ENCODE data around the gene S100A11.

The S100A11 gene

DNA sequence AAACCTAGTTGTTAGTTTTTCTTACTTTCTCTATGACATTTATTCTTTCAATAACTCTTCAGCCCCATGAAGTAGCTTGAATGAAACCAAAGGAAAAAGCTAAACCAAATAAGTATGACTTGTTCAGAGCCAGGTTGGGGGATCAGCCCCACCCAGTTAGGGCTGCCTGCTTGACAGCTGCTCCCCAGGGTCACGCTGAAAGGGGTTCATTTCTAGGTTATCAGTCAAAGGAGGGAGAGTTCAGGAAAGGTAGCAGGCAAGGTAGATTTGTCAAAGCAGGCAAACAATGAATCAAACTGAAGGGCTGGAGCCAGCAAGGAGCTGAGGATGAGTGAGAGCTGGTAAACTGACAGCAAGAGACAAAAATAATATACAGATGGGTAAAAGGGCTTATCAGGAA is 3.1 kb upstream of the S100A11 start:
- no peak for DNase-seq (ENCODE audit: low read depth in 4 of 4, low spot score in 1 of 4)

DNA sequence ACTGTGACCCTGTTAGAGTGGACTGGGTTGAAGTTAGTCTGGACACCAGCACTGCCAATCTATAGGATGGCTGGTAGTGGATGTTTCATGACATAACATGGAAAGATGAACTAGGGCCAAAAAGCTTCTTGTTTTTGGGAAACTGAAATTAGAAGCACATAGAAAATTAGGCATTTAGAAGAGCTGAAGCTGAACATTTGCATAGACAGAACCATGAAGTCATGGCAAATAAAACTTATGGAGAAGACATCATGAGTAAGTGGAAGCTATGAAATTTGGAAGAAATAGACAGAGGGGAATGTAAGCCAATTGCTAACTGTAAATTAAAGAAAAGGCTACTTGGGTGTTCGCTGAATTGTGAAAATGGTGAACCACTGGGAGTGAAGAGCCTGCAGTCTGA is 2.7 kb upstream of the S100A11 start:
- no peak for DNase-seq (ENCODE audit: low read depth in 4 of 4, low spot score in 1 of 4)

DNA sequence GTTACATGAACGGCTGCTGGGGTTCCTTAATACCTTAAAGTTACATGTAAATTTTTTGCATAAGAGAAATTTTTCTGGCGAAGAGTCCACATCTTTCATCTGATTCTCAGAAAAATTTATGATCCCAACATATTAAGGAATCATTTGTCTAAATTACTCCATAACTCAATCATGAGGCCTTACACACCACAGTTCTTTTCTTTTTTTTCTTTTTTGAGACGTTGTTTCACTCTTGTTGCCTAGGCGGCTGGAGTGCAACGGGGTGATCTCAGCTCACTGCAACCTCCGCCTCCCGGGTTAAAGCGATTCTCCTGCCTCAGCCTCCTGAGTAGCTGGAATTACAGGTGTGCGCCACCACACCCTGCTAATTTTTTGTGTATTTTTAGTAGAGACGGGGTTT is 2.1 kb upstream of the S100A11 start:
- no peak for DNase-seq (ENCODE audit: low read depth in 4 of 4, low spot score in 1 of 4)

DNA sequence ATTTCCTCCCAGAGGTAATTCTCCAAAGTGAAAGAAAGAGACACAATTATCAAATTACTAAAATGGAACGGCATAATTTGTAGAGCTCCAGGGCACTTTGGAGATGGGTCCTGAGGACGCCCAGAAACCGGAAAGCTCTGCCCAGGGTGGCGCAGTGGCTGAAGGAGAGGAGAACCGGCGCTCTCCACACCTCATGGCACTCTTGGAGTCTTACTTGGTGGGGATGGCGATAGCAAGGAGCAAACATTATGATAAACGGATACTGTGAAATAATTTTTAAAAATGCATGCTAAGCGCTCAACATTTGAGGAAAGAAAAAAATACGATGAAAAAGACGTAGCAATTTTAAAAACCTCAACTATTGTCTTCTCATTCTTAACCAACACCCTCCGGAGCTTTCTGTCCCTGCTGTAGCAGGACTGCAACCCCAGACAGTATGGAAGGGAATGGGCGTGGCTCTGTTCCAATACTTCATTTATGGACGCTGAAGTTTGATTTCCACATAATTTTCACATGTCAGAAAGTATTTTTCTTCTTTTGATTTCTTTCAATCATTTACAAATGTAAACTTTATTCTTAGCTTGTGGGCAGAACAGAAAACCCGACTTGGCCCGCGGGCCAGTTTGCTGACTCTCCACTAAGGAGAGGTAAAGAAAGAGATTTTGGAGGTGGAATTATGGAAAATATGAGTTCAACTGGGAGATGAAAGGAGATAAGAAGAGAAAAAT is 1.1 kb downstream of the S100A11 start:
- no peak for DNase-seq (ENCODE audit: low read depth in 4 of 4, low spot score in 1 of 4)

DNA sequence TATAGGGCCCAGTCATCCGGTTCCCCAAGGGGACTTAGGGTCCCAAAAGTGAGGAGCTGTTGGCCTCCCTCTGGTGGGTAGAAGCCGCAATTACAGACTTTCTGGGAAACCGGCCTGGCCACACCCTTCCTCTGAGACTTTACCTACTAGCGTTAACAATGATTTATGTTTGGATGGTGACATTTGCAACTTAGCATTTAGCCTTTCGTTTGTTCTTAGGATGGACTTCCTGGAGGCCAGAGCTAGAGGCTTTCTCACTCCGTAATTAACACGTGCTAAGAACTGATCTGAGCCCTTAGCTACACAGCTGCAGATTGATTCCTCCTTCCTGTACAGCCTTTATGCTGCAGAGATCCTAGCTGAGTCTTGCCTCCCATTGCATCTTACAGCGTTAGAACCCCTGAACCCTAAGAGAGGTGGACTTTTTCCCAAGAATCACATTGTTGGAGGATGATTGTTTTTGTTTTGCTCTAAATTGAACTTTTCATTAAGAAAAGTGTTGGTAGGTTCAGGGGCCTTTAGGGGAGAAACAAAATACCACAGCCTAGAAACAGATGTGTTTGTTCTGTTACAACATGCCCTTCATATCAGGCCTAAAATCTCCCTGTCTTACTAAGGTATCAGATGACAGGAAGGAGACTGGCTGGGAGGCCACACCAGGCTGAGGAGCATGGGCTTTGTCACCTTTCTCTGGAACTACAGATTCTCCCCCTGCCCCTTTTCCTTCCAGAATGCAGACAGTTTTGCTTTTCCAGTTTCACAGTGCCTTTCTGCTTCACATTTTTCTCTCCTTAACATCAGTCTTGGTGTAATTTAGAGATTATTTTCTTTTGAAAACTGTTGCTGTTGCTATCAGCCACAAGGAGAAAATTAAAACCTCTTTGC is 1.9 kb downstream of the S100A11 start:
- peak in 3 of 4 experiments; percentile 40 to 61 (median 43) for DNase-seq (ENCODE audit: low read depth in 4 of 4, low spot score in 1 of 4)

DNA sequence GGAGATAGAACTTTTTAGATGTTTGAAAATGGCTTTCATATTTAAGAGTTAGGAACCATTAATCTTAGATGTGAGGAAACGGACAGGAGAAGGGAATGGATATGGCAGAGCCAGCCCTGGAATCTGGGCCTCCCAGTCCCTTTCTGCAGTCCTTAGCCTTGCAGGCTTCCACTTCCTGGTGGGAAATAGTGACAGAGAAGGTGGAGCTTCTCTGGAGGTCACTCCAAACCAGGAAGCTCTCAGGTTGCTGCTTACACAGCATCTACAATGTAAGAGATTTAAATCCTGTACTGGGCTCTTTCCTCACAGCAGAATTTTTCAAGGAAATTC is 2.5 kb downstream of the S100A11 start:
- no peak for DNase-seq (ENCODE audit: low read depth in 4 of 4, low spot score in 1 of 4)

DNA sequence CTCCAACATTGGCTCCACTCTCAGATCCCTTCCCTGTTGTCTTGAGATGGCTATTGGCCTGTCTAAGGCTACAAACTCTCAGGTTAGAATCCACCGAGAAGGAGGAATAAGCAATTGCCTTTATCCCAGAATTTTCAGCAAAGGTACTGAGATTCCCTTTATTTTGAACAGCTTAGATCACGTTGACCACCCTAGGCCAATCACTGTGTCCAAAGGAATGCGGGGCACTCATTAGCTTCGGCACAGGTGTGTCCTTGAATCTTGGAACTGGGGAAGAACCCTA is 6.9 kb downstream of the S100A11 start:
- DNase-seq (ENCODE audit: low read depth in 4 of 4, low spot score in 1 of 4), result no peak

DNA sequence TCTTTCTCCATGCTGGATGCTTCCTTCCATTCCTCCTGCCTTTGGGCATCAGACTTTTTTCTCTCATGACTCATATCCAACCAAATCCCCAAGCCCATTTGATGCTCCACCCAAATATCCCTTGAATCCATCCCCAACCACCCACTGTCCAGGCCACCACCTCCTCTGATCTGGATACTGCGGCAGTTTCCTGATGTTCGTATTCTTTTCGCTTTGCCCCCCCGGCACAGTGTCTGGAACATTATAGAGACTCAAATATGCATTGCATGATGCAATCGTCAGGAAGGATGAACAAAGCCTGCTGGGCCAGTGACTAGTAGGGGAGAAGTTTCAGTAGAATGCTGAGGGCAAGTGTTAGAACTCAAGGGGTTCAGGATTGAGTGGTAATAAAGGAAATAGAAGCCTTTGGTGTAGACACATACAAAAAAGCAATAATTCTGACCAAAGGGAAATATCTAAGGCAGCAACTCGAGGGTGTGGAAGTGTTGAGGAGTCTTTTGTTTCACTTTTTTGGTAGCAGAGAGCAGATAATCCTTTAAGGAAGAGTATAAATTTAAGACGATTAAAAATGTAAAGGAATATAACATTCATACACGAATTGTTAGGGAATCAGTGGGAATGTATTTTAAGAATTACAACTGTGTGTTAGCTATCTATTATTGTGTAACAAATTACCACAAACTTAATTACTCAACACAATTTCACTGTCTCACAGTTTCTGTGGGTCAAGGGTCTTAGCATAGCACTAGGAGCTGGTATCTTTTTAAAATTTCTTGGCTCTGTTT is 7.5 kb downstream of the S100A11 start:
- no peak for DNase-seq (ENCODE audit: low read depth in 4 of 4, low spot score in 1 of 4)

DNA sequence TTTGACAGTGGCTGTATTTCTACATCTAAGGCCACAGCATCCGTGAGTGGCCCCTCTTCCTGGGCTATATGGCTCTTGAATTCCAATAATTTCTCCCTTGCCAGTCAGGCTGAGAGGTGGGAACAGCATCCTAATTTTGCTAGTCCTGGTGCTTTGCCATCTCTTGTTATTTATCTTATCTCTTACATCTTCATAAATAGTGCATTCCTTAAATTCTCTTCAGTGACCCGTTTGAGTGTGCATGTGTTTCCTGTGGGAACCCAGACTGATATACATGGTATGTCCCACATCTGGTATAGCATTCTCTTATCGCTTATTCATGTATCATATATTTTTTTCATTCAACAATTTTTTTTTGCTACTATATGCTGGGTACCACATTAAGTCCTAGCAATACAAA is 9.9 kb downstream of the S100A11 start:
- DNase-seq (ENCODE audit: low read depth in 4 of 4, low spot score in 1 of 4), result no peak

DNA sequence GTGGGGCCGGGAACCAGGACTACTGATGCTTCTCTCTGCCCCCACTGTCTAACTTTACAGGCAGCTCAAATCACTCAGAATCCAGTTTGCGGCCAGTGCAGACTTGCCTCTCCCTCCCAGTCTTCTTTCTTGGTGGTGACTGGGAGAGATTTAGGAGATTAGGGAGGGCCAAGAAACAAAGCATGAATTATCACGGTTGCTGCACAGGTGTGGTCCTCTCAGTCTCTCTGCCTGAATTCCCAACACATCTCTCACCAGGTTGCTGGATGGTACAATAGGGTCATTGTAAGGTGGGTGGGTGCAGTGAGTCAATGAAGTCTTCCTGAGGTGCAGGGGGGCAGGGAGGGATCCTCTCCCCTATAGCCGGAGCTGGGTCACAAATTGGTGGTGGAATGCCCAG is 12.6 kb downstream of the S100A11 start:
- no peak for DNase-seq (ENCODE audit: low read depth in 4 of 4, low spot score in 1 of 4)

DNA sequence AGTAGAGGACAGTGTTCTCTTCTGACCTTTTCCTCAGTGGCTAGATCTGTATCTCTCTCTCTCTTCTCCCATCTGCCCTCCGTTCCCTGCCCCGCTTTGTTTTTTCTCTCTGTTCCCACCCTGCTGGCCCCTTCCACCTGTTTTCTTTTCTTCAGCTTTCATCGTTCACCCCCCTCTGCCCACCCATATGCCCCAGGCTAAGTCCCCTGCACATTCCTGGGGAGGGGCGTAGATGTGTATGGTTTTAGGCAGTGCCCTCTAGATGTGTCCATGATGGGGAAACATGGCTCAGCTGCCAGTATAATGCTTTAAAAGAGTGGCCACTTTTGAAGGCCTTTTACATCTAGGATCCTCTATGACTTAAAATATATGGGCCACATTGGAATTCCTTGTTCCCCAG is 13.6 kb downstream of the S100A11 start:
- no peak for DNase-seq (ENCODE audit: low read depth in 4 of 4, low spot score in 1 of 4)

DNA sequence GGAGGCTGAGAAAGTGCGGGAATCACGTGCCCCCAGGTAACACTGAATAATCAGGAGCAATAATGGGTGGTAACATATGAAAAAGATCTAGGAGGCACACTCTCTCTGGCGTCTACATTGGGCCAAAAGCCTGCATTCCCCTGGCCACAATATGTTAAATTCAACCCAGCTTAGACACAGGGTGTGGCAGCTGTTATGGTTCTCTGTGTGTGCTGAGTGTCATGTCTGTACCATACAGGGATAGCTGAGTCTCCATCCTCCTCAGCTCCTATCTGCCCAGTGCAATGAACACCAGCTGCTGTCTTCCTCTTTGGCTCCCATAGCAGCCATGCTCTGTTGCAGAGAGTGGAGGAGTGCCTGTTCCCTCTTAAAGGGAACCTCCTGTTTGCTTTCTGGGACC is 14.3 kb downstream of the S100A11 start:
- no peak for DNase-seq (ENCODE audit: low read depth in 4 of 4, low spot score in 1 of 4)

DNA sequence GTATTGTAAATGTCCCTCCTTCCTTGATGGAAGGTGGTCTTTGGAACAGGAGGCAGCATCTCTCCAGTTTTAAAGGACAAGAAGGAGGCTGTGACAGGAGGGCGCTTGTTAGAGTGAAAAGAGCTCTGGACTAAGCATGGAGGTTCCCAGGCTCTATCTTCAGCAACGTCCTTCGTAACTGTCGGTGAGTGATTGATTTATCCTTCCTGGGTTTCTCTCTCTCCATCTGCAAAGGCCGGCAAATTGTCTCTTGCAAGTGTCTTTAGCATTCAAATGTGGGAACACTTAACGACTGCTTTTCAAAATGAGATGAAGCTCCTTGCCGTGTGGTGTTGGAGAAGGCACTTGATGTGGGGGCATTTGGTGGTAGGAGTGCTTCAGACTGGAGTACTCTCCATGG is 15.2 kb downstream of the S100A11 start:
- DNase-seq (ENCODE audit: low read depth in 4 of 4, low spot score in 1 of 4), result no peak

DNA sequence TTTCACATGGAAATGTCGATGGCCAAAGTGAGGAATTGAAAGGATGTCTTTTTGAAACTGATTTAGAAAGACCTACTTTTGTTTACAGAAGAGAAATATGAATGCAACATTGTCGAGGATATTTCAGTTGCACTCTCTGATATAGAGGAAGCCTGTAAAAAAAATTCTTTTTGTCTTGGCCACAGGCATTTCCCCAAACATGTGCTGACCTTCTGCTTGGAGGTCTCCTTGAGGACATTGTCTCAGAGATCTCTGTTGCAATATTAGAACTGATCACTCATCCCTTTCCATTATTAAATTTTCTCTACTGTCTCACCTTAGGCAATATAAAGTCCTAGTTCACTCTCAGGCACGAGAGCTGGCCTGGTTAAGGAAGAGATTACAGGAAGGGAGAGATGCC is 16.0 kb downstream of the S100A11 start:
- no peak for DNase-seq (ENCODE audit: low read depth in 4 of 4, low spot score in 1 of 4)

DNA sequence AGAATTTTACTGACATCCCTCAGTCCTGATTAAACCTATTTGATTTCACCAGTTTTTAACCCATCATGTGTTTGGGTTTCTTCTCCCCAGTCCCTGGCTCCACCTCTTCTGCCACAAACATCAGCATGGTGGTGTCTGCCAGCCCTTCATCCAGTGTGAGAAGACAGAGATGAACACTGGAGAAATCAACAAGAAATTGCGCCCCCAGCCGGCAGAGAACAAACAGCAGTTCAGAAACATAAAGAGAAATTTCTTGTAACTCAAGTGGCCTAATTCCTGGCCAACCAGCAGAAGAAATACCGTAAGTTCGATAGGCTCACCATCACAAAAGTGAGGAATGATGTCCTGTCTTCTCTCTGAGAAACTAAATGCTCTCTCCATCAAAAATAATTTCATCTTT is 18.3 kb downstream of the S100A11 start:
- no peak for DNase-seq (ENCODE audit: low read depth in 4 of 4, low spot score in 1 of 4)

DNA sequence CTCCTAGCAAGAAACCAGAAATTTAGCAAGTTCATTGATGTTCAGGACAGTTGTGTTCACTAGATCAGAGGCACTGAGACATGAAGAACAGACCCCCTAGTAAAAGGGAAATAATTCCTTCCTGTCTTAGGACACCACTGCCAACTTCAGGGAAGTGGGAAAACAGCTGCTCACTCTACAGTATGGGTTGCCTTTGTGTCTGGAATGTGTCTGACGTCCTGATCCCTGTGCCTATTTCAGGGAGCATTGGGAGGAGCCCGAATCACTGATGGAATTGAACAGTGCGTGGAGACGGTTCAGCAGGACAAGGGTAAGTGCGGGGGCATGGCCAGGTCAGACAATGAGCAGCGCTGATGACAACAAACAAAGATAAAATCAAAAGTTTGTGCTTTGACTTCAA is 21.0 kb downstream of the S100A11 start:
- no peak for DNase-seq (ENCODE audit: low read depth in 4 of 4, low spot score in 1 of 4)

DNA sequence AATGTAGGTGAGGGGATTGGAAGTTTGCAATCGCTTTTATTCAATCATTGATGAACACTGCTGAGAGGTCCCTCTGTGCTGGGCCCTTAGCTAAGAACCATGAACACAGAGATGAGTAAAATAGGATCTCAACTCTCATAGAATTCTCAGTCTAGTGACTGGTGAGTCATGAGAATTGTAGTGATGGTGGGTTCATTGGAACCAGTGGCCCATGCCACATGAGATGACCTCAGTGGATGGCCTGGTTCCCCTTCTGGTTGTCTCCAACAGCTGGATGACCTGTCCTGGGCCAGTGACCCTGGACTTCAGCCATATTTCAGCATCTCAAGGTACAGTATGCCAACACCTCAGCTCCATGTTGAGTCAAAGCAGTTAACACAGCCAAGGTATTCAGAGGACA is 21.9 kb downstream of the S100A11 start:
- no peak for DNase-seq (ENCODE audit: low read depth in 4 of 4, low spot score in 1 of 4)

DNA sequence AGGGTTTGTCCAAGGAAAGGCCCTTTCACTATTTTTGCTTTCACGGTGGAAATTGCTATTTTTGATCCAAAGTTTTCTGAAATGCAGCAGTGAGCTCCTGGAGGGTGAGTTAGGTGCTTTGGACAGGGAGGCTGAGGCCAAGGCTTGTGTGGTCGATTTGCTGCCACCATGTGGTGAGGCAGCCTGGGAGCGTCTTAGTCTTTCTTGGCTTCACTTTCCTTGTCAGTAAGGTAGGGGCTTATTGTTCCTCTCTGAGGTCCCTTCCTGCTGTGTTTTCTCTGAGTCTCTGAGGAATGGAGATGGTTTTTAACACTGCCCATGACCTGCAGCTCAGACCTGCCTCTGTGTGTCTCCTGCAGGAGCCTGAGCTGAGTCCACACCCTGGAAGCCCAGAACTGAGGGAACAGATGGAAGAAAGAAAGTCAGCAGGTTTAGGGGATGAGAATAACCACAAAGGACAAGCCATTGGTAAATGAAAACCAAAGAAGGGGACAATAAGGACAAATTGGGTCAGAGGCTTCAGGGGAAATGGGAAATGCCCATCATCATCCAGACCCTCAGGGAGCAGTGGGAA is 23.1 kb downstream of the S100A11 start:
- DNase-seq (ENCODE audit: low read depth in 4 of 4, low spot score in 1 of 4), result no peak

DNA sequence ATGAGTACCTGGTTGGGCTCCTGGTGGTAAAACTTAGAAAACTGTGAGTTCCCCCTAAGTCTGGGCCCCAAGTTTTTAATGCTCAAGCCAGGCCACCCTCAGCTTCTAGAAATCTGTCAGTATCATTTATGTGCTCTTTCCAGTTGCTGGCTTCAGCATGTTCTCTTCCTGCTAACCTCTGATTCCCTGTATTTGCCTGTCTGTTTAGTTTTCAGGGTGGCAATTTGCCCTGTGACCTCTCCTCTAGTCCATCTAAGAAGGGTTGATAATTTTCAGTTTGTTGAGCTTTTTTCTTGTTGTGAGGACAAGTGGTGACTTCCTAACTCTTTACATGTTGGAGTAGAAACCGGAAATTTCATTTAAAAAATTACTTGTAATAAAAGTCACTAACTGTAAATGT is 27.1 kb downstream of the S100A11 start:
- DNase-seq (ENCODE audit: low read depth in 4 of 4, low spot score in 1 of 4), result no peak

DNA sequence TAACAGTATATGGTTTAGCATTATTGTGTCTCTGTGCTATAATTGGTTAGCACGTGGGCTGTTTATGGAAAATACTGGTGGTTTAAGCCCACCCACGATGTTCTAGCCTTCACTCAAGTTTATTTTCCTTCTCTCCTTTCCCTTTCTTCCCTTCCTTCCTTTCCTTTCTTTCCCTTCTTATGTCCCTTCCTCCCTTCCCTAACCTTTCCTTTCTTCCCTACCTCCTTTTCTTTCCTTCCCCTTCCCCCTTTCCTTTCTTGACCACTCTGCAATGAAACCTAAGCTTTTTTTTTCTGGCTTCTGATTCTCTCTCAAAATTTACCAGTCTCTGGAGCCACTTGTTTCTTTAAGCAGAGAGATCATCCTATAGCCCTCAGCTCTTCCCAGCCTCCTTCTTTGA is 29.8 kb downstream of the S100A11 start:
- DNase-seq (ENCODE audit: low read depth in 4 of 4, low spot score in 1 of 4), result no peak

DNA sequence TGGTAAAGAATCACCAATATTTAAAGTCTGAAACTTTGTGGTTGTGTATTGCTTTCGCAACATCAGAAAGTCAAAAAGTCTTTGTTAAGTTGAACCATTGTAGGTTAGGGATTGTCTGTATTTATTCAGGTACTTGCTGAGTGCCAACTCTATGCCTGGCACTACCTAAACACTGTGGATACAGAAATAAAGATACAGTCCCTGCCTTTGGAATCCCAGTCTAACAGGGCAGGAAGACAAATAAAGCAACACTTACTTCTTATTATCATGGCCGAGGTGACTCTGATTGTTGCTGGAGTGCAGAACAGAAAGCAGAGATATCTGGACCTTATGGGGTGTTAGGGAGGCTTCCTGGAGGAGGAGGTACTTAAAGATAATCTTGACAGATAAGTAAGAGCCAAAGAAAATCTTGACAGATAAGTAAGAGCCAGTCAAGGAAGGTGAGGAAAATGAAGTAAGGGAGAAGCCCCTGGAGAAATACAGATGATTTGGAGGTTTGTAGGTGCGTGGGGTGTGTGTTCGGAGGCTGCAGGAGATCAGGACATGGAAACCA is 31.4 kb downstream of the S100A11 start:
- no peak for DNase-seq (ENCODE audit: low read depth in 4 of 4, low spot score in 1 of 4)
